Measurements from ENCODE around the gene TMEM89. TPM values are rescaled to one million over a fixed set of nuclear protein-coding genes. Genes with fewer than 3 reads are reported as not detected.

TMEM89 gene
- total and polyA plus RNA-seq, 2 of the 13 experiments (the other 11 are each of a cell fraction or from before 2014, with no cell fraction given) = 0.31 to 0.59 TPM

GRCh38 chr3:48661501-48662144 is 40.1 kb upstream of the TMEM89 start (continued):
- TF ChIP-seq BRF2 (CRISPR knock-in tag; IDR thresholded peaks at IDR 0.05) (peak; percentile 100), HDAC1 (CRISPR knock-in tag; IDR thresholded peaks at IDR 0.05) (peak; percentile 100), ZBTB26 (CRISPR knock-in tag; IDR thresholded peaks at IDR 0.05; ENCODE audit: borderline replicate concordance) (peak; percentile 99), HMG20B (CRISPR knock-in tag; conservative IDR thresholded peaks at IDR 0.05) (peak; percentile 99), ZNF225 (CRISPR knock-in tag; IDR thresholded peaks at IDR 0.05) (peak; percentile 100), TCF12 (IDR thresholded peaks at IDR 0.05) (no peak), TCF12 (CRISPR knock-in tag; IDR thresholded peaks at IDR 0.05) (peak; percentile 100), REPIN1 (CRISPR knock-in tag; IDR thresholded peaks at IDR 0.05; ENCODE audit: borderline replicate concordance, low read depth) (peak; percentile 100), ZNF761 (CRISPR knock-in tag; conservative IDR thresholded peaks at IDR 0.05) (peak; percentile 100), ZNF44 (CRISPR knock-in tag; IDR thresholded peaks at IDR 0.05) (peak; percentile 100), ZNF260 (CRISPR knock-in tag; IDR thresholded peaks at IDR 0.05; ENCODE audit: borderline replicate concordance, low read depth) (no peak), GMEB2 (CRISPR knock-in tag; IDR thresholded peaks at IDR 0.05; ENCODE audit: low read depth) (peak; percentile 76; the same call in 1 of the 2 replicates), ZNF136 (CRISPR knock-in tag; IDR thresholded peaks at IDR 0.05; ENCODE audit: low read depth) (peak; percentile 100), ZBTB10 (CRISPR knock-in tag; IDR thresholded peaks at IDR 0.05; ENCODE audit: borderline replicate concordance) (peak; percentile 100), MYPOP (CRISPR knock-in tag; IDR thresholded peaks at IDR 0.05) (peak; percentile 99), SKI (IDR thresholded peaks at IDR 0.05; ENCODE audit: partially characterized antibody) (no peak), JUN (CRISPR knock-in tag; IDR thresholded peaks at IDR 0.05) (peak; percentile 97), ZNF670 (CRISPR knock-in tag; IDR thresholded peaks at IDR 0.05; ENCODE audit: borderline replicate concordance) (peak; percentile 100)
